Mucosa of descending colon (tissue), 3 donors: ENCODE data around the gene PLEKHG5. TPM values are rescaled to one million over a fixed set of nuclear protein-coding genes. Genes with fewer than 3 reads are reported as not detected.
A peak's percentile ranks its signal among the peaks of the same experiment; 100 is the strongest.

Experiments used
- ATAC-seq: fragments of 200-7000 bp; cut with Tn5 transposase; one replicate; pipeline ENCODE4 v1.9.1; 2020; ENCODE audit warnings: mild to moderate bottlenecking, moderate library complexity
- DNase-seq, 3 donors: peaks; one replicate each; pipeline ENCODE4 v3.0.0-alpha.2; 2020
- H3K36me3 ChIP-seq: fragments of 200-600 bp; one replicate; pipeline ENCODE4 v1.8.0; 2021; ENCODE audit warnings: low read depth, mild to moderate bottlenecking
- H3K4me1 ChIP-seq: fragments of 200-600 bp; one replicate; pipeline ENCODE4 v1.8.0; 2021; ENCODE audit warnings: low read depth, mild to moderate bottlenecking
- H3K4me3 ChIP-seq: fragments of 200-600 bp; one replicate; pipeline ENCODE4 v1.8.0; 2021; ENCODE audit warnings: mild to moderate bottlenecking
- H3K9me3 ChIP-seq: fragments of 200-600 bp; one replicate; pipeline ENCODE4 v1.8.0; 2021; ENCODE audit warnings: mild to moderate bottlenecking
- CTCF ChIP-seq: fragments of 200-600 bp; IDR thresholded peaks from one replicate; pipeline ENCODE4 v1.8.0; 2022; ENCODE audit warnings: antibody characterized with exemption, mild to moderate bottlenecking
- intact Hi-C, 2 donors: fragments of 100-400 bp; cut with DNase I in 1 of 2; cut with micrococcal nuclease in 1 of 2; formaldehyde crosslinking; loops; one replicate each; pipeline versions ENCODE4 v1.11.0 to v1.11.1; 2022; cut with DNase I, micrococcal nuclease
- total RNA-seq, 3 donors: library from RNA; stranded (reverse); fragmentation: NEBNext Ultra II Directional in 2 of 3; extraction: Animal tissue kit (Norgen Biotek cat#: 25700) in 2 of 3; gene quantifications; one replicate each; pipeline versions ENCODE4 v1.2.1 to v1.2.4, GENCODE V29; 2021 to 2023
- donor health status: DM: no; HTN: no; CAD: no; lungs with moderate emphysema.
- donor health status: DM: no; HTN: no; CAD: no.
- donor health status: DM: no; HTN: yes; CAD: no.

The PLEKHG5 gene
- total RNA-seq, 3 donors from 2014 or later: 20.1 to 32.9 (median 20.2) TPM

DNA sequence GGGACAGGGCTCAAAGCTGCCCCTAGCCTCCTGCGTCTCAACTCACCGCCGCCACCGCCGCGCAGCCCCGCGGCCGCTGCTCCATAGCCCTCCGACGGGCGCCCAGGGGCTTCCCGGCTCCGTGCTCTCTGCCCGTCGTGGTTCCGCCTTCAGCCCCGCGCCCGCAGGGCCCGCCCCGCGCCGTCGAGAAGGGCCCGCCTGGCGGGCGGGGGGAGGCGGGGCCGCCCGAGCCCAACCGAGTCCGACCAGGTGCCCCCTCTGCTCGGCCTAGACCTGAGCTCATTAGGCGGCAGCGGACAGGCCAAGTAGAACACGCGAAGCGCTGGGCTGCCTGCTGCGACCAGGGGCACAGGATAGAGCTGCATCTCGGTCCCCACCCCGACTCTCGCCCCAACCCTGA, 25.4 kb downstream of the PLEKHG5 start, which contains the start of gene TNFRSF25:
TNFRSF25 (minus strand) TSS at position 151 of the 400 bp plus-strand sequence; CDS start at position 85, 66 bp downstream.
- DNase-seq (no peak), ATAC-seq (peak; percentile 52)
- Histone ChIP-seq H3K36me3 (no peaks in the 10 kb centered on the region), H3K9me3 (no peaks in the 10 kb centered on the region), H3K4me1 (no peaks in the 10 kb centered on the region), H3K4me3 (no peak within 1 kb of the TSS)
- intact Hi-C loops: no loop called here
- TF ChIP-seq CTCF: no peak

DNA sequence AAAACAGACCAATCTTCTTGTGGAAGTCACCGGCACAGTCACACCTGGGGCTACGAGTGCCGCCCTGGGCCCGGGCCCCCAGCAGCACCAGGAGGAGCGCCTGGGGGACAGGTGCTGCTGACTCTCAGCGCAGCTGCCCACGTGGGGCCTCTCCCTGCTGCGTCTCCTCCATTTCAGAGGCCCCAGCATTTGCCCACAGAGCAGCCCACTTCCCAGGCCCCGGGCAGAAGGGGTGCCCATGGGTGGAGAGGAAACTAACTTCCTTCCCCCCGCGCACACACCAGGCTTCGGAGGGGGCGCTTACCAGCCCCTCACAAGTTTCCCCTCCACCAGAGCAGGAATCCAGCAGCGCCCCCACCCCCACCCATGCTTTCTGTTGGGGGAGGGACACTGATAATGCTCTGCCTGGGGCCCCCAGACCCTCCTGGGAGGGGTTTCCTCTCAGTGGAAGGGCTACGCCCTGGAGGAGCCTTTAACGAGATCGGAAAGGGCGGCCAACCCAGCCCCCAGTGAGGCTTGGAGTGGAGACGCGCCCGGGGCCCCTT, 25.9 kb downstream of the PLEKHG5 start:
- peak; percentile 35 for ATAC-seq
- Histone ChIP-seq H3K36me3 (no peaks in the 10 kb centered on the region), H3K9me3 (no peaks in the 10 kb centered on the region), H3K4me3 (no peak overlapping the region), H3K4me1 (no peaks in the 10 kb centered on the region)
- no peak for TF ChIP-seq CTCF
- intact Hi-C loops: no loop called here
- DNase-seq: no peak

- no peak overlapping the region for H3K4me3 ChIP-seq
- no peak for TF ChIP-seq CTCF
These were observed 26.6 kb downstream of the PLEKHG5 start for GRCh38 chr1:6464915-6465314.

DNA sequence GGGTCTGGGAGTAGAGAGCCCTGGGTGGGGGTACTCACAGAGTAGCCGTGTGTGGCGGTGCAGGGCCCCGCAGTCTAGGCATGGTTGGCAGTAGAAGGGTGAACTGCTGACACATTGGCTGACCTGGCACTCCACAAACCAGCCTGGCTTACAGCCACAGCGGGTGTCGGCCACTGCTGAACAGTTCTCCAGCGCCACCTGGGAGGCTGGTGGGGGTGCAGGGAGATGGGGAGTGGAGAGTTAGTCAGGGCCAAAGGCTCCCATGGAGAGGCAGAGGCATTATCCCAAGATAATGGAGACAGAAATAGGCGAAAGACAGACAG, 27.0 kb downstream of the PLEKHG5 start:
- ATAC-seq (peak; percentile 62), DNase-seq (peak; percentile 76 to 83 (median 78))
- no peak for TF ChIP-seq CTCF
- intact Hi-C loops: no loop called here
- no peaks in the 10 kb centered on the region for H3K9me3 ChIP-seq
- no peaks in the 10 kb centered on the region for H3K4me1 ChIP-seq
- no peaks in the 10 kb centered on the region for H3K36me3 ChIP-seq
- H3K4me3 ChIP-seq: no peak overlapping the region

More at GRCh38 chr1:6464915-6465314, 26.6 kb downstream of the PLEKHG5 start:
- intact Hi-C loops: no loop called here
- no peaks in the 10 kb centered on the region for H3K9me3 ChIP-seq
- H3K4me1 ChIP-seq: no peaks in the 10 kb centered on the region
- no peaks in the 10 kb centered on the region for H3K36me3 ChIP-seq
- DNase-seq: no peak
- ATAC-seq: no peak

- intact Hi-C loops: no loop called here
- H3K36me3 ChIP-seq: no peaks in the 10 kb centered on the region
- H3K4me3 ChIP-seq: no peak overlapping the region
- no peak for TF ChIP-seq CTCF
- no peak for ATAC-seq
- H3K9me3 ChIP-seq: no peaks in the 10 kb centered on the region
- no peak for DNase-seq
- H3K4me1 ChIP-seq: no peaks in the 10 kb centered on the region
These were observed 28.4 kb downstream of the PLEKHG5 start for GRCh38 chr1:6463120-6463412.

DNA sequence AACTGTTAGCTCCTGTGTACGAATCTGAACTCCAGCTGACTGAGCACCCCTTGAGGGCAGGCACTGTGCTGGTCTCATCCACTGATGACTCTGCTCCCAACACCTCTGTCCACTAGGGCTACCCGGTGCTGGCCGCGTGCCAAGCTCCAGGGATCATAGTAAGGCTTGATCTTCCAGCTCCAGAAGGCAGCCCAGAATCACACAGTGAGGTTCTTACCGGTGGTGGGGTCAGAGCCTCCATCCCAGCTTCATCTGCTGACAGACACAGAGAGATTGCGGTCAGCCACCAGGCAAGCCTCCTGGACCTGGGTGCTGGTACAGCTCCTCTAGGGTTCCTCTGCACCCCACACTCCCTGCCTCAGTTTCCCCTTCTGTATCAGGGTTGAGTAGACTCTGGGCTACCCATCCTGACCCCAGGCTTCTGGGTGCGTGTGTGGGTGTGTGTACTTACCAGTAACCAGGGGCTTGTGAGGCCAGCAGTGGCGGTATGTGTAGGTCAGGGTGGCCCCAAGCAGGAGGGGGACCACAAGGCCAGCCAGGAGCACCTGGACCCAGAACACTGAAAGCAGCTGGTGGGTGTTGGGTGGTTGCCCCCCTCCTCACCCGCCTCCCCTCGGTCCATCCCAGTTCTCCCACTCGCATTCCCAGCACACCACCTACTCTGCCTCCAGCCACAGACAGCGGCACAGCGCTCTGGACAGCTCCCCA, 28.9 kb downstream of the PLEKHG5 start:
- ATAC-seq: no peak
- Histone ChIP-seq H3K9me3 (no peaks in the 10 kb centered on the region), H3K36me3 (no peaks in the 10 kb centered on the region), H3K4me1 (no peaks in the 10 kb centered on the region), H3K4me3 (no peak overlapping the region)
- TF ChIP-seq CTCF: no peak
- intact Hi-C loops: no loop called here
- no peak for DNase-seq
